GM18909 (cell line): Measurements from ENCODE around the gene GASK1A.

Experiments
- ATAC-seq: cut with Tn5 transposase; IDR thresholded peaks from one replicate; pipeline ENCODE4 v1.9.1; 2021; ENCODE audit warnings: mild to moderate bottlenecking; ENCODE audit not compliant: unreplicated experiment, poor library complexity

Gene GASK1A

GRCh38 chr3:42980909-42981308, 1.8 kb downstream of the GASK1A start:
- no peak for ATAC-seq

GRCh38 chr3:42982645-42983412, 3.7 kb downstream of the GASK1A start:
- no peak for ATAC-seq

GRCh38 chr3:42983927-42984326, 4.8 kb downstream of the GASK1A start:
- no peak for ATAC-seq

- no peak for ATAC-seq
These were observed 5.6 kb downstream of the GASK1A start for GRCh38 chr3:42984701-42985100.

- no peak for ATAC-seq
These were observed 9.0 kb downstream of the GASK1A start for GRCh38 chr3:42988097-42988496.

GRCh38 chr3:42988566-42988965, 9.5 kb downstream of the GASK1A start:
- no peak for ATAC-seq

GRCh38 chr3:42991341-42992315, 12.5 kb downstream of the GASK1A start:
- ATAC-seq, result no peak

- no peak for ATAC-seq
These were observed 15.5 kb downstream of the GASK1A start for GRCh38 chr3:42994595-42994994.

GRCh38 chr3:42996021-42996420, 16.9 kb downstream of the GASK1A start:
- ATAC-seq, result no peak

- no peak for ATAC-seq
These were observed 17.5 kb downstream of the GASK1A start for GRCh38 chr3:42996633-42997075.

- ATAC-seq, result no peak
These were observed 20.1 kb downstream of the GASK1A start for GRCh38 chr3:42999212-42999611.

- ATAC-seq, result no peak
These were observed 20.5 kb downstream of the GASK1A start for GRCh38 chr3:42999632-43000031.

GRCh38 chr3:43000387-43000786, 21.3 kb downstream of the GASK1A start:
- ATAC-seq, result no peak

GRCh38 chr3:43001094-43001553, 22.0 kb downstream of the GASK1A start:
- no peak for ATAC-seq

GRCh38 chr3:43001556-43002121, 22.5 kb downstream of the GASK1A start:
- no peak for ATAC-seq

- no peak for ATAC-seq
These were observed 25.2 kb downstream of the GASK1A start for GRCh38 chr3:43004282-43004681.

GRCh38 chr3:43005253-43005652, 26.1 kb downstream of the GASK1A start:
- ATAC-seq, result no peak

- ATAC-seq, result no peak
These were observed 26.9 kb downstream of the GASK1A start for GRCh38 chr3:43005981-43006380.

- no peak for ATAC-seq
These were observed 27.7 kb downstream of the GASK1A start for GRCh38 chr3:43006825-43007224.

- ATAC-seq, result no peak
These were observed 30.4 kb downstream of the GASK1A start for GRCh38 chr3:43009547-43009946.

- no peak for ATAC-seq
These were observed 31.5 kb downstream of the GASK1A start for GRCh38 chr3:43010638-43011037.
